Testis (tissue), 3 donors: ENCODE data around the gene DSE. TPM values are rescaled to one million over a fixed set of nuclear protein-coding genes. Genes with fewer than 3 reads are reported as not detected.

Experiments used
- DNase-seq: peaks from one replicate; pipeline ENCODE4 v3.0.0-alpha.2; 2019
- H3K27ac ChIP-seq, 2 donors: fragments of 200-600 bp; sonication (generic); one replicate each; pipeline ENCODE4 v1.5.1; 2019
- H3K27me3 ChIP-seq: fragments of 200-600 bp; sonication (generic); one replicate; pipeline ENCODE4 v1.5.1; 2019
- H3K36me3 ChIP-seq: fragments of 200-600 bp; sonication (generic); one replicate; pipeline ENCODE4 v1.5.1; 2017; ENCODE audit warnings: low read depth; ENCODE audit errors: missing control alignments
- H3K4me1 ChIP-seq: fragments of 200-600 bp; sonication (generic); one replicate; pipeline ENCODE4 v1.5.1; 2019
- H3K4me3 ChIP-seq, 2 donors: fragments of 200-600 bp; sonication (generic); one replicate each; pipeline ENCODE4 v1.5.1; 2017 to 2019
- H3K9me3 ChIP-seq: fragments of 200-600 bp; sonication (generic); one replicate; pipeline ENCODE4 v1.5.1; 2017
- CTCF ChIP-seq, 3 experiments: fragments of 450-650 bp in 2 of 3; fragments of 200-600 bp in 1 of 3; sonication (generic) in 1 of 3; IDR thresholded peaks; one replicate each; pipeline ENCODE4 v1.5.1; 2016 to 2019; ENCODE audit warnings: antibody characterized with exemption in 3 of 3, mild to moderate bottlenecking in 2 of 3, moderate library complexity in 1 of 3
- POLR2A ChIP-seq: fragments of 450-650 bp; IDR thresholded peaks from one replicate; pipeline ENCODE4 v1.6.1; 2017; ENCODE audit warnings: antibody characterized with exemption, mild to moderate bottlenecking, moderate library complexity
- WGBS, 2 donors: methylation state at CpG; one replicate each; pipeline ENCODE4 v1.1.5; 2018; 5-methylcytosine and 5-hydroxymethylcytosine counted together
- intact Hi-C: fragments of 100-400 bp; cut with DNase I; formaldehyde crosslinking; loops from one replicate; pipeline ENCODE4 v1.15.1; 2023; ENCODE audit warnings: low total_unique reads
- polyA plus RNA-seq: library from polyadenylated mRNA; stranded (reverse); fragments of 350-450 nt; fragmentation: Illumina TruSeq; extraction: RNeasy Lipid Tissue Mini Kit (QIAGEN cat#74804); gene quantifications from one replicate; pipeline ENCODE4 v1.2.3, GENCODE V29; 2014; ENCODE audit warnings: low read depth, low replicate concordance; ENCODE audit not compliant: insufficient read depth
- total RNA-seq, 2 donors: library from RNA; depleted of rRNA; stranded (reverse); fragments of >200 nt; gene quantifications; one replicate each; pipeline ENCODE4 v1.2.3, GENCODE V29; 2016

Gene DSE
- total and polyA plus RNA-seq, 3 donors from 2014 or later = 31.5 to 49.3 (median 35.1) TPM

- TF ChIP-seq POLR2A = no peak
- no peak for TF ChIP-seq CTCF (IDR thresholded peaks at IDR 0.05)
- WGBS, 2 donors = 73 to 77% methylated on average over 4 of the region's 4 CpGs
These were observed 92.6 kb downstream of the DSE start for GRCh38 chr6:116463301-116463700.

GRCh38 chr6:116465246-116465645, 94.5 kb downstream of the DSE start:
- no peak overlapping the region for H3K27ac ChIP-seq
- no peak for TF ChIP-seq CTCF (IDR thresholded peaks at IDR 0.05)
- intact Hi-C loops = no loop called here

More at GRCh38 chr6:116463301-116463700, 92.6 kb downstream of the DSE start:
- intact Hi-C loops = no loop called here
- H3K27me3 ChIP-seq = no peaks in the 10 kb centered on the region
- no peaks in the 10 kb centered on the region for H3K9me3 ChIP-seq
- H3K27ac ChIP-seq = no peak overlapping the region
- H3K4me3 ChIP-seq = no peak overlapping the region
- no peak for DNase-seq
- no peaks in the 10 kb centered on the region for H3K36me3 ChIP-seq
- H3K4me1 ChIP-seq = no peaks in the 10 kb centered on the region

GRCh38 chr6:116467096-116467495, 96.3 kb downstream of the DSE start:
- H3K27me3 ChIP-seq = no peaks in the 10 kb centered on the region
- DNase-seq = no peak
- no peaks in the 10 kb centered on the region for H3K4me1 ChIP-seq
- no peak overlapping the region for H3K27ac ChIP-seq
- intact Hi-C loops = no loop called here
- H3K4me3 ChIP-seq = no peak overlapping the region
- TF ChIP-seq POLR2A (no peak), CTCF (IDR thresholded peaks at IDR 0.05) (no peak)
- no peaks in the 10 kb centered on the region for H3K36me3 ChIP-seq
- 93 to 94% methylated on average over 1 of the region's 1 CpG for WGBS, 2 donors
- H3K9me3 ChIP-seq = no peaks in the 10 kb centered on the region

More at GRCh38 chr6:116465246-116465645, 94.5 kb downstream of the DSE start:
- Histone ChIP-seq H3K4me1 (no peaks in the 10 kb centered on the region), H3K27me3 (no peaks in the 10 kb centered on the region), H3K4me3 (no peak overlapping the region), H3K9me3 (no peaks in the 10 kb centered on the region), H3K36me3 (no peaks in the 10 kb centered on the region)
- DNase-seq = no peak
- WGBS, 2 donors = 62 to 76% methylated on average over 5 of the region's 5 CpGs

- H3K4me1 ChIP-seq = no peaks in the 10 kb centered on the region
- no peaks in the 10 kb centered on the region for H3K9me3 ChIP-seq
- TF ChIP-seq POLR2A (no peak), CTCF (IDR thresholded peaks at IDR 0.05) (no peak)
- no peak overlapping the region for H3K27ac ChIP-seq
- H3K4me3 ChIP-seq = no peak overlapping the region
- no peak for DNase-seq
- intact Hi-C loops = no loop called here
- H3K27me3 ChIP-seq = no peaks in the 10 kb centered on the region
- no peaks in the 10 kb centered on the region for H3K36me3 ChIP-seq
These were observed 96.8 kb downstream of the DSE start for GRCh38 chr6:116467514-116467913.

- H3K27ac ChIP-seq = no peak overlapping the region
- H3K36me3 ChIP-seq = no peaks in the 10 kb centered on the region
- no peaks in the 10 kb centered on the region for H3K4me1 ChIP-seq
- H3K9me3 ChIP-seq = no peaks in the 10 kb centered on the region
- TF ChIP-seq POLR2A = no peak
- TF ChIP-seq CTCF (IDR thresholded peaks at IDR 0.05) = no peak
- no peak overlapping the region for H3K4me3 ChIP-seq
- DNase-seq = no peak
- H3K27me3 ChIP-seq = no peaks in the 10 kb centered on the region
- intact Hi-C loops = no loop called here
- WGBS, 2 donors = 58 to 72% methylated on average over 1 of the region's 1 CpG
These were observed 97.5 kb downstream of the DSE start for GRCh38 chr6:116468293-116468692.
